HG02759 (cell line): ENCODE measurements around the gene USP11.
A peak's percentile ranks its signal among the peaks of the same experiment; 100 is the strongest.

ENCODE experiments used
- ATAC-seq: cut with Tn5 transposase; IDR thresholded peaks from one replicate; pipeline ENCODE4 v1.9.1; 2021; ENCODE audit warnings: mild to moderate bottlenecking, moderate library complexity; ENCODE audit not compliant: unreplicated experiment

USP11 gene

GRCh38 chrX:47224266-47224895, 8.4 kb upstream of the USP11 start:
- no peak for ATAC-seq

GRCh38 chrX:47224896-47225290, 7.9 kb upstream of the USP11 start:
- ATAC-seq: no peak

- ATAC-seq: no peak
These were observed 6.7 kb upstream of the USP11 start for GRCh38 chrX:47226071-47226470.

- ATAC-seq: no peak
These were observed 6.1 kb upstream of the USP11 start for GRCh38 chrX:47226531-47227333.

GRCh38 chrX:47227334-47227583, 5.5 kb upstream of the USP11 start:
- ATAC-seq: no peak

GRCh38 chrX:47228550-47229270, 4.1 kb upstream of the USP11 start:
- ATAC-seq: no peak

GRCh38 chrX:47229427-47229826, 3.4 kb upstream of the USP11 start:
- ATAC-seq: no peak

GRCh38 chrX:47230136-47230868, 2.5 kb upstream of the USP11 start:
- ATAC-seq: no peak

GRCh38 chrX:47231167-47231566, 1.6 kb upstream of the USP11 start:
- no peak for ATAC-seq

- ATAC-seq: no peak
These were observed 509 bp upstream of the USP11 start for GRCh38 chrX:47232197-47232802.

GRCh38 chrX:47233333-47234113, 714 bp downstream of the USP11 start:
- peak; percentile 90 for ATAC-seq

GRCh38 chrX:47234583-47234982, 1.8 kb downstream of the USP11 start:
- no peak for ATAC-seq

GRCh38 chrX:47235691-47236103, 2.9 kb downstream of the USP11 start:
- no peak for ATAC-seq

- ATAC-seq: no peak
These were observed 6.4 kb downstream of the USP11 start for GRCh38 chrX:47239199-47239598.

GRCh38 chrX:47239898-47240545, 7.2 kb downstream of the USP11 start:
- ATAC-seq: no peak

- ATAC-seq: no peak
These were observed 7.8 kb downstream of the USP11 start for GRCh38 chrX:47240619-47241018.

GRCh38 chrX:47241201-47242011, 8.6 kb downstream of the USP11 start:
- no peak for ATAC-seq

- no peak for ATAC-seq
These were observed 9.5 kb downstream of the USP11 start for GRCh38 chrX:47242321-47242720.

GRCh38 chrX:47243351-47243750, 10.5 kb downstream of the USP11 start:
- no peak for ATAC-seq
